D721Med (cell line): ENCODE measurements around the gene TARS3.
"Not testable (repeated sequence)": the region's sequence is repeated elsewhere in the genome, so short reads cannot be mapped to it uniquely, and the experiment has no call there.

Experiments used
- DNase-seq: peaks from one replicate; pipeline ENCODE4 v3.0.0; 2011; ENCODE audit warnings: low spot score; ENCODE audit not compliant: insufficient read length
- FAIRE-seq: peaks from 2 replicates; lab custom pipeline; 2011; peaks lifted over from hg19 to GRCh38; lab: Jason Lieb, UNC
- TF ChIP-seq, protein P1 (sequence below): IDR thresholded peaks from 2 replicates; pipeline ENCODE4 v1.5.1; 2012; ENCODE audit warnings: mild to moderate bottlenecking, control low read depth; ENCODE audit not compliant: insufficient read depth; ENCODE audit errors: missing control alignments

TARS3 gene

DNA sequence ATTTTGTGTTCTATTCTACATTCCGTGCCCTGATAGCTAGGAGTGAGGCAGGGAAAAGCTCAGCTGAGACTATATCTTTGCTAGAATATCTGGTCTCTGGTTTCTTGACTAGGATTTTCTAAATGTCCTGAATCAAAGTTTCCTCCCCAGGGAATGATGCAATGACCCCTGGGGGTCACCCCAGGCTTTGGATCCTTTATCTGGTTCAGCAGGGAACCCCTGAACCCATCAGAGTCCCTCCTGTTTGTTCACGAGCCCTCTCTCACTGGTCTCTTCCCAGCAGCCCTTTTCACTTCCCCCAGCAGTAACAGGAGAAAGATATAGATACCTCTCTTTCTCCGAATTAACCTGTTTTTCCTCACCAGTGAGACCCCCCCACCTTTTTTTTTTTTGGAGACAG lies 86.4 kb downstream of the TARS3 start:
- DNase-seq = no peak
- no peak for FAIRE-seq
- TF ChIP-seq, protein P1, sequence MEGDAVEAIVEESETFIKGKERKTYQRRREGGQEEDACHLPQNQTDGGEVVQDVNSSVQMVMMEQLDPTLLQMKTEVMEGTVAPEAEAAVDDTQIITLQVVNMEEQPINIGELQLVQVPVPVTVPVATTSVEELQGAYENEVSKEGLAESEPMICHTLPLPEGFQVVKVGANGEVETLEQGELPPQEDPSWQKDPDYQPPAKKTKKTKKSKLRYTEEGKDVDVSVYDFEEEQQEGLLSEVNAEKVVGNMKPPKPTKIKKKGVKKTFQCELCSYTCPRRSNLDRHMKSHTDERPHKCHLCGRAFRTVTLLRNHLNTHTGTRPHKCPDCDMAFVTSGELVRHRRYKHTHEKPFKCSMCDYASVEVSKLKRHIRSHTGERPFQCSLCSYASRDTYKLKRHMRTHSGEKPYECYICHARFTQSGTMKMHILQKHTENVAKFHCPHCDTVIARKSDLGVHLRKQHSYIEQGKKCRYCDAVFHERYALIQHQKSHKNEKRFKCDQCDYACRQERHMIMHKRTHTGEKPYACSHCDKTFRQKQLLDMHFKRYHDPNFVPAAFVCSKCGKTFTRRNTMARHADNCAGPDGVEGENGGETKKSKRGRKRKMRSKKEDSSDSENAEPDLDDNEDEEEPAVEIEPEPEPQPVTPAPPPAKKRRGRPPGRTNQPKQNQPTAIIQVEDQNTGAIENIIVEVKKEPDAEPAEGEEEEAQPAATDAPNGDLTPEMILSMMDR = no peak

DNA sequence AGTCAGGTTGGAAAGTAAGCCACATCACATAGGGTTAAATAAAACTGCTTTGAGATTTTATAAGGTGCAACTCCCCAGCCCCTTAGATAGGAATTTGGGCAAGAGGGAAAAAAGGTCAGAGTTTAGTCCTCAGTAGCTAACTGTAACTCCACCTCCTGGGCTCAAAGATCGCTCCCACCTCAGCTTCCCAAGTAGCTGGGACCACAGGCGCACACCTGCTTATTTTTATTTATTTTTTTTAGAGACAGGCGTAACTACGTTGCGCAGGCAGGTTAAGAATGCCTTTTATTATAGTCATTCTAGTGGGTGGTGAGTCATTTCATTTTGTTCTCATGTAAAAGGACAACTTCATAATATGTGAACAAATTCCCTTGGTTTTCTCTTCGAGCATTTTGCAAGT lies 86.8 kb downstream of the TARS3 start:
- TF ChIP-seq, protein P1 = no peak
- DNase-seq (no peak), FAIRE-seq (no peak)

DNA sequence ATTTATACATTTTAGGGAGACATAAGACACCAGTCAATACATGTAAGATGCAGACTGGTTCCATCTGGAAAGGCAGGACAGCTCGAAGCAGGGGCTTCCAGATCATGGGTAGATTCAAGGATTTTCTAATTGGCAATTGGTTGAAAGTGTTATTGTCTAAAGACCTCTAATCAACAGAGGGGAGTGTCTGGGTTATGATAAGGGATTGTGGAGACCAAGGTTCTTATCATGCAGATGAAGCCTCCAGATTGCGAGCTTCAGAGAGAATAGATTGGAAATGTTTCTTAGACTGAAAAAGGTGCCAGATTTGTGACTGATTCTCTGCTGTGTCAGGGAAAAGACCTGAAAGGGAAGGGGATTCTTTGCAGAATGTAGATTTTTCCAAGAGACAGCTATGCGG lies 87.2 kb downstream of the TARS3 start:
- DNase-seq = no peak
- TF ChIP-seq, protein P1 = no peak
- FAIRE-seq = no peak

DNA sequence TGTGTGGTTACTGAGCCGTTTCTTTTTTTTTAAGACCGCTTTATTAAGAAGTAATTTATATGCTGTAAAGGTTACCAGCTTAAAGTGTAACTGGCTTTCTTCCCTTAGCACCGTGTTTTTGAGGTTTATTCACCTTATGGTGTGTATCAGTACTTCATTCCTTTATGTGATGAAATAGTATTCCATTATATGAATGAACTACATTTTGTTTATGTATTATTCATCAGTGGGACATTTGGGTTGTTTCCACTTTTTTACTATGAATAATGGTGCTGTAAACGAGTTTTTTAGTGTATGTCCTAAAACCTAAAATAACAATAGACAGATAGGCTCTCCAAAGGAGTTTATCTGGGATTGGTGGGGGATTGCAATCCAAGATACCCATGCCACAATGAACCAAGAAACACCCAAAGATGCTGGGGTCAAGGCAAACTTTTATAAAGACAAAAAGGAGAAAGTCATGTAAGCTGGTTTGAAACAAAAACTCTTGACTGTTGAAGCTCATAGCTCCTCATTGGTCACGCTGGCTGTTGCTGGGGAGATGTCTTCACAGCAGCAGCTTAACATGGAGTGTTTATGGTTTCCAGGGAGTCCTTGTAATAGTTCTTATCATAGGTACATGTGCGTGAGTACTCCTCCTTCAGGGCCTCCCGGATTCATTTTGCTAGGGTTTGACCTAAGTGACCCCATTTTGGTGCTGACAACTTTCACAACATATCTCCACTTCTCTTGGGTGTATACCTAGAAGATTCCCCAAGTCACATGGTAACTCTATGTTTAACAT lies 88.1 kb downstream of the TARS3 start:
- DNase-seq (no peak), FAIRE-seq (no peak)
- TF ChIP-seq, protein P1 = no peak

DNA sequence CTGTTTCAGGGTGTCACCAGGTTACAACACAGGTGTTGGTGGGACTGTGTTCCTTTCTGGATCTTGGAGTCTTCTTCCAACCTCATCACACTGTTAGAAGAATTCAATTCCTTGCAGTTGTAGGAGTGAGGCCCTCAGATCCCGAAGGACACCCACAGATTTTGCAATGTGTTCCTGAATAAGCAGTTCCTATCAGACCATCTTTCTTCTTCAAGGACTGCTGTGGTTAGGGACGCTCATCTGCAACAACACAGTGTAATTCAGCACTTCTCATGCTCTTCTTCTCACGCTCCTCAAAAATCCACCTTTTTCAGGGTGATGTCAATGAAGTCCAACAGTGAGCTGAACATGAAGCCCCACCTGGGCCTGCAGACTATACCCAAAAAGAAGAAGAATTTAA lies 90.9 kb downstream of the TARS3 start:
- TF ChIP-seq, protein P1 = no peak

DNA sequence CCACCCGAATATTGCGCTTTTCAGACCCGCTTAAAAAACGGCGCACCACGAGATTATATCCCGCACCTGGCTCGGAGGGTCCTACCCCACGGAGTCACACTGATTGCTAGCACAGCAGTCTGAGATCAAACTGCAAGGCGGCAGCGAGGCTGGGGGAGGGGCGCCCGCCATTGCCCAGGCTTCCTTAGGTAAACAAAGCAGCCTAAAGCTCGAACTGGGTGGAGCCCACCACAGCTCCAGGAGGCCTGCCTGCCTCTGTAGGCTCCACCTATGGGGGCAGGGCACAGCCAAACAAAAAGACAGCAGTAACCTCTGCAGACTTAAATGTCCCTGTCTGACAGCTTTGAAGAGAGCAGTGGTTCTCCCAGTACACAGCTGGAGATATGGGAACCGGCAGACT lies 97.5 kb downstream of the TARS3 start:
- not testable (repeated sequence) for FAIRE-seq, DNase-seq

More for the DNA sequence above, 90.9 kb downstream of the TARS3 start:
- DNase-seq = no peak
- no peak for FAIRE-seq

DNA sequence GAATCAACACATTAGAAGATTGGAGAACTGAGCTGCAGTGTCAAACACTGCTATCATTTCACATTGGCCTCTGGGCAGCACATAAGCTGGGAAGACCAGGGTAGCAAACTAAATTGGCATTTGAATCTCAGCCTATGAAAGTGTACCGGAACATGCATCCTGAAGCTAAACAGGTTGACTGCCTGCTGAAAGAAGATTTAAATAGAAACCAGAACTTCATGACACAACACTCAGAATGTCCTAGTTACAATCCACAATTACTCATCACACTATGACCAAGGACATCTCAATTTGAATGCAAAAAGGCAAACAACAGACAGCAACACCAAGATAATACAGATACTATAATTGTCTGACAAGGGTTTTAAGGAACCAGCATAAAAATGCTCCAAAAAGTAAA lies 98.3 kb downstream of the TARS3 start:
- TF ChIP-seq, protein P1 = no peak
- FAIRE-seq (no peak), DNase-seq (no peak)
